Motor neuron (in vitro differentiated cells): ENCODE data around the gene MRPL11. TPM values are rescaled to one million over a fixed set of nuclear protein-coding genes. Genes with fewer than 3 reads are reported as not detected.

ENCODE experiments used
- ATAC-seq, 8 experiments: fragments of 200-7000 bp; cut with Tn5 transposase; replicated peaks in 6 of 8; 2 replicates each; pipeline ENCODE4 v1.8.0; 2021; ENCODE audit warnings: mild to moderate bottlenecking in 8 of 8, moderate library complexity in 8 of 8
- H3K27ac ChIP-seq, 2 donors: fragments of 250-450 bp; sonication (Bioruptor Pico); 2 replicates each; pipeline ENCODE4 v1.9.0; 2021; ENCODE audit warnings: antibody characterized with exemption in 2 of 2, mild to moderate bottlenecking in 2 of 2, moderate library complexity in 1 of 2
- H3K4me1 ChIP-seq, 2 donors: fragments of 250-450 bp; sonication (Bioruptor Pico); replicated peaks in 1 of 2; 2 replicates each; pipeline ENCODE4 v1.6.1; 2021; ENCODE audit warnings: antibody characterized with exemption in 2 of 2, mild to moderate bottlenecking in 2 of 2, moderate library complexity in 1 of 2
- H3K4me3 ChIP-seq, 5 donors: fragments of 250-450 bp; sonication (Bioruptor Pico); 2 replicates each; pipeline ENCODE4 v1.9.0; 2021; ENCODE audit warnings: antibody characterized with exemption in 5 of 5, mild to moderate bottlenecking in 5 of 5, moderate library complexity in 4 of 5
- WGBS, 10 experiments: fragments of 450-650 bp; shearing (Covaris generic); methylation state at CpG; one replicate each; pipeline ENCODE4 v1.0.0; 2022; 5-methylcytosine and 5-hydroxymethylcytosine counted together
- in situ Hi-C, 9 experiments: fragments of 400-800 bp; cut with MboI; loops; one replicate each; pipeline ENCODE4 v1.15.0; 2021; ENCODE audit warnings: low sequenced_read_pairs in 9 of 9, low pct_unique_long_range_greater_than_20kb in 2 of 9; ENCODE audit not compliant: unreplicated experiment in 9 of 9
- total RNA-seq, 8 experiments: library from RNA; unstranded; fragments of 300-600 nt; gene quantifications; 2 replicates each; pipeline versions ENCODE4 v1.2.3 to v1.2.4, GENCODE V29; 2022

MRPL11 gene
- total RNA-seq, 8 experiments from 2014 or later: 19.5 to 66.0 (median 25.3) TPM

DNA sequence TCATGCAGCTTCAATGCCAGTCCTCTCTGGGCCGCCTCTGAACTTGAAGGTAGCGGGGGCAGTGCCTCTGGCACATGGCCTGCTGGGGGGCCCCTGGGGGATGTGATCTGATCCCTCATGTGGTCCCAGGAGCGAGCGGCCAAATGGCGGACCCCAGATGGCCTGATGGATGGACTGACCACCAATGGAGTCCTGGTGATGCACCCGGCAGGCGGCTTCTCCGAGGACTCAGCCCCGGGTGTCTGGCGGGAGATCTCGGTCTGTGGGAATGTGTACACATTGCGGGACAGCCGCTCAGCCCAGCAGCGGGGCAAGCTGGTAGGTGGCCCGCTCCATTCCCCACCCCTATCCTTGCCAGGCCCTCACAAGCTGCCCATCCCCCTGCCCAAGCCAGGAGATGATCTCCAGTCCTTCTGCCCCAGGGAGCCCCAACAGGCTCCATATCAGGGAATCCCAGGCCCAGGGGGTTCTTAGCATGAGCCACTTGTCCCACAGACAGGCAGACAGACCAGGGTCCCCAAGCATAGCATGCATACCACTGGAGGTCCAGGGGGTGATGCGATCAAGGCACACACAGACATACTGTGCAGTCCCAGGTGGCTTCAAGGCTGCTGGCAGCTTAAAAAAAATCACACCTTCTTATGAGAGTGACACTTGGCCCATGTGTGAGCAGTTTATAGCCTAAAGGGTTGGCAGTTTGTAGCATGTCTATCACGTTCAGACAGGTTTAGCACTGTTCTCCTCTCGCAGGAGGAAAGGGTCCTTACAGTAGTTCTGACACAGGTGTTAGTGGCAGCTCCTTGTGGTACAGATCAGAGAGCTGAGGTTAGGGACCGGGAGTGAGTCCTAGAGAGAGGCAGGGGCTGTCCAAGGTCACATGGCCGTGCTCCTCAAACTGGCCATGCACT, 35.2 kb upstream of the MRPL11 start:
- no peak for ATAC-seq
- in situ Hi-C loops: no loop called here
- Histone ChIP-seq H3K4me1 (peaks cover 0 to 4% of the 10 kb centered on the region in 2 donors), H3K4me3 (no peak overlapping the region), H3K27ac (no peak overlapping the region)
- WGBS, 10 experiments: 44 to 100% (median 100%) methylated on average over 1 to 2 of the region's 20 CpGs; no CpG with 5 or more reads in 7 of the 10 experiments

DNA sequence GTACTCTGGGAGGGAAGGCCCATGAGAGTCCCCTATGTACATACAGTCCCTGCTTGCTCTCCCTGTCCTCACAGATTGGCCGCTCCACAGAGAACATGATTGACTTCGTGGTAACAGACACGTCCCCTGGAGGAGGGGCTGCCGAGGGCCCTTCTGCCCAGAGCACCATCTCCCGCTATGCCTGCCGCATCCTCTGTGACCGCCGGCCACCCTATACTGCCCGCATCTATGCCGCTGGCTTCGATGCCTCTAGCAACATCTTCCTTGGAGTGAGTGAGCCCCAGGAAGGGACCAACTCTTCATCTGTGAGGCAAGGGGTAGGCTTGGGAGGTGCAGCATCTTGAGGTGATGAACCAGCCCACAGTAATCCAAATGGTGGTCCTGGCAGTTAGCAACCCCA, 34.5 kb upstream of the MRPL11 start:
- in situ Hi-C loops: no loop called here
- WGBS, 10 experiments: 90 to 100% (median 100%) methylated on average over 1 to 5 of the region's 11 CpGs; no CpG with 5 or more reads in 6 of the 10 experiments
- Histone ChIP-seq H3K27ac (no peak overlapping the region), H3K4me3 (no peak overlapping the region), H3K4me1 (peaks cover 2 to 11% of the 10 kb centered on the region in 2 donors)
- ATAC-seq: no peak

DNA sequence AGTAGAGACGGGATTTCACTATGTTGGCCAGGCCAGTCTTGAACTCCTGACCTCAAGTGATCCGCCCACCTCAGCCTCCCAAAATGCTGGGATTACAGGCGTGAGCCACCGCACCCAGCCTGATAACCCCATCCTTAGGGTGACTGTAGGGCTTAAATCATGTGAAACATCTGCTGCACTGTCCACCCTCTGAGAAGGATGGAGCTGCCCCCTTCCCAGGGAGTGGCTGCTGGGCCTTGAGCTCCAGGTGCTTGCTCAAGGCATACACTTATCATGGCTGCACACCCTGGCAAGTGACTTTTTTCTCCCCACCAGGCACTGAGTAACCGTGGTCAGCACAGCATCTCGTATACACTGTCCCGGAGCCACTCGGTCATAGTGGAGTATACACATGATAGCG, 33.4 kb upstream of the MRPL11 start:
- Histone ChIP-seq H3K27ac (no peak overlapping the region), H3K4me1 (peaks cover 10 to 17% of the 10 kb centered on the region in 2 donors), H3K4me3 (no peak overlapping the region)
- WGBS, 10 experiments: 73 to 100% (median 100%) methylated on average over 1 to 2 of the region's 9 CpGs; no CpG with 5 or more reads in 6 of the 10 experiments
- in situ Hi-C loops: no loop called here
- no peak for ATAC-seq

DNA sequence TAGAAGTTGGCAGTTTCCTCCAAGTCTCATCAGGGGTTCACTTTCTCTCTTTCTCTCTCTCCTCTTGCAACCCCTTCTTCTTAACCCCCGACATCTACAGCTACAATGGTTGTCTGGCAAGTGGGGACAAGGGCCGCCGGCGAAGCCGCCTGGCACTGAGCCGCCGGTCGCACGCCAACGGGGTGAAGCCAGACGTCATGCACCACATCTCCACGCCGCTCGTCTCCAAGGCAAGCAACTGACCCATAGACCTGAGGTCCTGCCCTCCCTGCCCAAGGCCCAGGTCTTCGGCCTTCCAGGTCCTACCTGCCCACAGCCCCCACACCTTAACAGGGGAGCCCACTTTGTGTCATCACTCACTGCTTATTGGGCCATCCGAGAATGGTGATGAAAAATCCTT, 32.5 kb upstream of the MRPL11 start:
- in situ Hi-C loops: no loop called here
- H3K27ac ChIP-seq: no peak overlapping the region
- H3K4me1 ChIP-seq: peaks cover 10 to 17% of the 10 kb centered on the region in 2 donors
- no peak overlapping the region for H3K4me3 ChIP-seq
- ATAC-seq: no peak
- WGBS, 10 experiments: 40 to 100% (median 95%) methylated on average over 1 to 8 of the region's 16 CpGs; no CpG with 5 or more reads in 5 of the 10 experiments

DNA sequence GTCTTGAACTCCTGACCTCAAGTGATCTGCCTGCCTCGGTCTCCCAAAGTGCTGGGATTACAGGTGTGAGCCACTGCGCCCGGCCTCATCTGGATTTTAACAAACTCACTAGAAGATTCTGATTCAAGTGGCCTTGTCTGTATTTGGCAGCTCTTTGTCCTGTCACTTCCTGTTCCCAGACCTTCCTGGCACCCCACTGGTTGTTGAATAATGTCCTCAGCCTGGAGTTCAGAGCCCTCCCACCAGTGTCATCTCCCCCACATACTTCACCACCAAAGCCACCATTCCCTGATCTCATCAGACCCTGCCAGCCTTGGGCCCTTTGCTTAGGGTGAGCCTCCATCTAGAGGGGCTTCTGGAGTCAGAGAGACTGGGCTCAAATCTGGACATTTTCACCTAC, 31.4 kb upstream of the MRPL11 start:
- no peak for ATAC-seq
- 90 to 94% methylated on average over 2 of the region's 3 CpGs; no CpG with 5 or more reads in 8 of the 10 experiments for WGBS, 10 experiments
- in situ Hi-C loops: no loop called here
- H3K27ac ChIP-seq: no peak overlapping the region
- H3K4me1 ChIP-seq: peaks cover 10 to 17% of the 10 kb centered on the region in 2 donors
- no peak overlapping the region for H3K4me3 ChIP-seq

DNA sequence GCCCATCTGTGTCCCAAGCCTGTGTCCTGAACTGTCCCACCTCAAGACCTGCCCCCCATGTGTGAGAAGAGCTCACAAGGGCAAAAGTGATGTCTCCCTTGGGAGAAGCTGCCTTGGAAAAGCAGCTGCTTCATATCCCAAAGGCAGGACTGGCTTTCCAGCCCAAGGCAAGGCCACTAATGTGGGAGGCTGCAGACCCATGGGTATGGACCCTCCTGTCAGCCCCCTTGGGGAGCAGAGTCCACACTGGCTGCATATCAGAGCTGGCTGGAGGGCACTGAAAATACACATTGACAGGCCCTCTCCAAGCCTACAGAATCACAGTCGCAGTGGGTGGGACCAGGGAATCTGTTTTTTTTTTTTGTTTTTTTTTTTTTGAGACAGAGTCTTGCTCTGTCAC, 30.8 kb upstream of the MRPL11 start:
- Histone ChIP-seq H3K4me3 (no peak overlapping the region), H3K27ac (no peak overlapping the region), H3K4me1 (peaks cover 10 to 17% of the 10 kb centered on the region in 2 donors)
- in situ Hi-C loops: no loop called here
- ATAC-seq: no peak
- WGBS, 10 experiments: 20 to 100% methylated on average over 1 of the region's 1 CpG; no CpG with 5 or more reads in 8 of the 10 experiments

DNA sequence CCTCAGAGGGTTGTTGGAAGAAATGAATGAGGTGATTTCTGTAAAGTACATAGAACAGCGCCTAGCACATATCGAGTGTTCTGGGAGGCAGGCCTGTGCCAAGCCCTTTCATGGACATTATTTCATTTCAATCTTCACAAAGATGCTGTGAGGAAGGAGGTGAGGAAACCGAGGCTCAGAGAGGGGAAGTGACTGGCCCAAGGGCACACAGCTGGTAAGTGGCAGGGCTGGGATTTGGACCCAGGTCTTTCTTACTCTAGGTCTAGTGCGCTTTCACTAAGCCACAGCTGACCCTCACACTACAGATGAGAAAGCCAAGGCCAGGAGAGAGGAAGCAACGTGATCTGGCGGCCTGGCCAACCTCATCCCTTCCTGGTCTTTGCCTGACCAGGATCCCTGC, 30.0 kb upstream of the MRPL11 start:
- no peak overlapping the region for H3K27ac ChIP-seq
- WGBS, 10 experiments: 79 to 100% (median 100%) methylated on average over 1 to 5 of the region's 6 CpGs; no CpG with 5 or more reads in 1 of the 10 experiments
- in situ Hi-C loops: no loop called here
- no peak for ATAC-seq
- H3K4me3 ChIP-seq: no peak overlapping the region
- H3K4me1 ChIP-seq: peaks cover 10 to 17% of the 10 kb centered on the region in 2 donors

DNA sequence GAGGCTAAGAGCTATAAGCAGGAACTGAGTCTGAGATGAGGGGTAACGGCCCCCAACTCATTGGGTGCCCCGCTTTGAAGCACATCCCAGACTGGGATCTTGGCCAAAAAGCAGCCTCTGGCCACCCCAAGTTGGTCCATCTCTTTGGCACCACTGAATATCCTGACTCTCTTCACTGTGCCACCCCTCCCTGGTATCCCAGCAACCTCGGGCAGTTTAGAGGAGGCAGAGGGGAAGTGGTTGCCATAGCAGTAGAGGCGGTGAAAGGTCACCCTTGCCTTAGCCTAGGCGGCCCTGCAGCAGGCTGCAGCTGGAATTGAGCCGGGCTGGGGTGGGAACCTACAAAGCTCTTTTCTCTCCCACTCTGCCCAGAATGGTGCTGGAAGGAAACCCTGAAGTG, 29.1 kb upstream of the MRPL11 start:
- ATAC-seq: peak in 1 of 8 experiments; percentile 3
- Histone ChIP-seq H3K4me1 (peaks cover 10 to 17% of the 10 kb centered on the region in 2 donors), H3K27ac (peak overlapping the region in 1 of 2 donors; percentile 52), H3K4me3 (peak overlapping the region; percentile 63 to 79 (median 66))
- in situ Hi-C loops: no loop called here
- 0 to 45% (median 30%) methylated on average over 1 to 4 of the region's 6 CpGs; no CpG with 5 or more reads in 6 of the 10 experiments for WGBS, 10 experiments

DNA sequence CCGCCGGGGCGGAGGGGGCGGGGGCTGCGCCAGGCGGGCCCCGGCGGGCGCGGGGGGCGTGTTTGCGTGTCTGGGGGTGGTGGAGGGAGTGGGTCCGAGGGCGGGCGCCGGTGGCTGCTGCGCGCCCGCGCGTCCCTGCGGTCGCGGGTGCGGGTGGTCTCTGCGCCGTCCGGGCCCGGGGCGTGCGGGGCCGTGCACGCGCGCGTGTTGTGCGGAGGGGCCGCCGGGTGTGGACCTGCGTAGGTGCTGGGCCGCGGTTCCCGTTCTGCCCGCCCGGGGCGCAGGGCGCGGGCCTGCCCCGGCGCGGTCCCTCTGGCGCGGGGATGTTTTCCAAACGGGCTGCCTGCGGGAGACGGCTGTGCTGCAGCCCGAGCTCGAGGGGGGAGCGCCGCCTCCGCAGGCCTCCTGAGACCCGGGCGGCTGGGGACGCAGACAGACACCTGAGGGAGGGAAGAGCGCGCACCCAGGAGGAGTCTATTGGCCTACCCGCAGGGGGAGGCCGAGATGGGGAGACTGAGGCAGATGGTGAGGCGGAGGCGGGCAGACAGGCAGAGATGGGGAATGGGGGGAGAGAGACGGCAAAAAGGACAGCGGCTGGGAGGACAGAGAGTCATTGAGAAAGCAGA, 28.5 kb upstream of the MRPL11 start:
- ATAC-seq: peak; percentile 50 to 68 (median 64)
- peak overlapping the region; percentile 63 to 79 (median 66) for H3K4me3 ChIP-seq
- peak overlapping the region; percentile 75 to 78 for H3K27ac ChIP-seq
- WGBS, 10 experiments: 14% methylated on average over 8 of the region's 72 CpGs; no CpG with 5 or more reads in 9 of the 10 experiments
- in situ Hi-C loops: no loop called here
- peaks cover 10 to 17% of the 10 kb centered on the region in 2 donors for H3K4me1 ChIP-seq

DNA sequence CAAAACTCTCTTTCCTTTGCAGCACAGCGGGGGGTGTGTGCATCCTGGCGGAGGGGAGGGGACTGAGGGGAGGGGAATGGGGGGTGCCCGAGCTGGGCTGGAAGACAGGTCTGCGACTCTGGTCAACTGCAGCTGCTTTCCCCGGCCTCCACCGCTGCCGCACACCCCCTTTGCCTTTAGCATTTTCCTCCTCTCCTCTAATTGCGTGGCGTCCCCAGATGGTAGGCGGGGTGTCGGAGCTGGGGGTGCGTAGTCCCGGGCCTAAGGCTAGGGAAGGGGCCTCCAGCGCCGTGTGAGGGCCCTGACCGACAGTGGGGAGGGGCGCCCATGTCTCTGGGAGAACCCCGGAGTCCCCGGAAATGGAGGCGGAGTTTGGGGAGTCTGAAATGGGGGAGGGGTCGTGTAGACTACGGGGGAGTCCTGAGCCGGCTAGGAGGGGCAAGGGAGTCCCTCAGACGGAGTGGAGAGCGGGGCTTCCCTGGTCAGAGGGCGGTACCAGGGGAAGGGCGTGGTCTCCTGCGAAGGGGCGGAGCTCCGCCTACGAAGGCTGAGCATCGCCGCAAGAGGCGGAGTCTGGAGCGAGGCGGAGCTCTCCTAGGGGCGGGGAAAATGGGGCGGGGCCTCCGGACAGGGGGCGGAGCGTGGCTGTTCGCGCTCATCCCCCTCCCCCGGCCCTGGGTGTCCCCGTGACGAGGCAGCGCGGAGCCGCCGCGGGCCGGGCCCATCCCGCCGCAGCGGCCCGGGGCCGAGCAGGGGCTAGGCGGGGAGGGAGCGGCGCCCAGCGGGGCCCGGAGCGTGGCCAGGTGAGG, 27.8 kb upstream of the MRPL11 start, which contains the start of gene PELI3:
TSS of gene PELI3 (plus strand) at position 681 of the 809 bp plus-strand sequence. CDS start 1,224 bp downstream, outside the sequence.
- Histone ChIP-seq H3K4me1 (peaks cover 10 to 17% of the 10 kb centered on the region in 2 donors), H3K27ac (peak within 1 kb of the TSS; percentile 75 to 78), H3K4me3 (peak within 1 kb of the TSS; percentile 63 to 79 (median 66))
- 0% methylated on average over 1 of the region's 63 CpGs; no CpG with 5 or more reads in 8 of the 10 experiments for WGBS, 10 experiments
- in situ Hi-C loops: no loop called here
- peak; percentile 85 to 91 (median 87) for ATAC-seq

DNA sequence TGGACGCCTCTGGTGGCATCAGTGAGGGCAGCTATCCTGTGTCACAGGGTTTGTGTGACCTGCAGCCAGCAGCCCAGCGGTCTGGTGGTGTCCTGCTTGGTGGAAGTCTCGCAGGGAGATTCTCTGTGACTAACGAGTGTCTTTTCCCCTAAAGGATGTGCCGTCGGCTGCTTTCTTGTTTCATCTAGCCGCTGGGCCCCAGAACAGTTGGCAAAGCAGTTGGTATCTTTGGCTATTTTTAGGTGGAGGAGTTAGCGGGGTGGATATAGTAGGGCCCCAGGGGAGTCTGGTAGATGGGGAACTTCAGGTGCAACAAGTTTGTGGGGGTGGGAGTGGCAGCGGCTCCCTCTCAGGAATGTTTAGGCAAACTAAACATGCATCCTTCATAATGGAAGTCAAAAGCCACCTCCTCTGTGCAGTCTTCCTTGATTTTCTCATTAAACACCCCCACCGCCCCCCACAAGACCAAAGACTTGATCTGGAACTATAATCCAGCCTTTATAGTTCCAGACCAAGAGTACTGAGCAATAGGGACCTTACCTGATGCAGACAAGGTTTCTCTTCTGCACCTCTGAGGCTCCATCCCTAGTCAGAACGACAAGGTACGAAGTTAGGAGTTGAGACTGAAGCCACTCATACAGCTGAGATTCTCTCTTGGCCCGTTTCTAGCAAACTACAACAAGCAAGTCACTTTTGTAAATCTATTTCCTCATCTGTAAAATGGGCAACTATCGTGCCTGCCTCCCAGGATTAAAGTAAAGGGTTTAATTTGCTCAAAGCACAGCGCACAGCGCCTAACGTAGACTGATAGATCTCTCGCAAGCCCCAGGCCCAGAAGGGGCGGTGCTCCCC, 27.0 kb upstream of the MRPL11 start:
- in situ Hi-C loops: no loop called here
- peak overlapping the region in 1 of 2 donors; percentile 60 for H3K27ac ChIP-seq
- 8 to 72% (median 58%) methylated on average over 2 to 11 of the region's 19 CpGs; no CpG with 5 or more reads in 4 of the 10 experiments for WGBS, 10 experiments
- H3K4me1 ChIP-seq: peaks cover 10 to 17% of the 10 kb centered on the region in 2 donors
- H3K4me3 ChIP-seq: peak overlapping the region in 4 of 5 donors; percentile 64 to 79 (median 68)
- no peak for ATAC-seq

DNA sequence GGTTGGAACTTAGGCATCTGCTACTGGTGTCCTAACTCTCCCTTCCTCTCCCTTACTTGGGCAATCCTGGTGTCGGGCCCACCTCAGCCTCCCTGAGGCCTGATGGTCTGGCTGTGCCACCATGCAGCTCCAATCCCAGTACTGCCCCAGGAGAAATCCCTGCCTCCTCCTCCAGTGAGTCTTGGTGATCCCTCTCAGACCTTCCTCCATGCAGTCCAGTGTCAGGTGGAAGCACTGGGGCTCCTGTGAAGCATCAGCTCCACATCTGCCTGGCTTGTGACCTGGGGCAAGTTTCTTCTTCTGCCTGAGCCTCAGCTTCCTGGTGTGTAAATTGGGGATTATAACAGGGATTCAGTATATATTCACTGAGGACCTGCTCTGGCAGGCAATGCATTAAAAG, 26.3 kb upstream of the MRPL11 start:
- Histone ChIP-seq H3K27ac (no peak overlapping the region), H3K4me3 (no peak overlapping the region), H3K4me1 (peaks cover 10 to 17% of the 10 kb centered on the region in 2 donors)
- in situ Hi-C loops: no loop called here
- ATAC-seq: no peak
- 80 to 83% (median 83%) methylated on average over 1 of the region's 1 CpG; no CpG with 5 or more reads in 7 of the 10 experiments for WGBS, 10 experiments
